ENCODE data around the gene LRRC15.

The LRRC15 gene

DNA sequence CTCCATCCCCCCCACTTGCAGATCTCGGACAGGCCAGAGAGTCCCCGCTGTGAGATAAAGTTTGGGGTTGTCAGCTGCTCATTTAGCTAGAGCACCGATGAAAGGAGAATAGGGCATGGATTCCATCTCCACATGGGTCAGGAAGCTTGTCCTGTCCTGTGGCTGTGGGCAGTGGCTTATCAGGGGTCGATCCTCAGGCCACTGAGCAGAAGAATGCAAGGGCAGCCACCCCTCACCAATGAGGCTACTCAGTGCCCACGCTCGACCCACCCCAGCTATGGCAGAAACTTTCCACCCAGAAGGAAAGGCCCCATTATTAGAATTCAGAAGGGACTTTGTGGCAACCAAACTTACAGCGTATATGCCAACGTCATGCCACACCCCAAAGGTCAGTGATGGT lies 61.7 kb downstream of the LRRC15 start:
- Histone ChIP-seq H4K20me1 (ENCODE audit: insufficient read depth, low read length) (no peaks in the 10 kb centered on the region), H3K4me1 (ENCODE audit: insufficient read depth, low read length, severe bottlenecking) (peaks cover 11% of the 10 kb centered on the region), H3K9me2 (ENCODE audit: low read depth, low read length) (no peaks in the 10 kb centered on the region), H3F3A (ENCODE audit: insufficient read depth, low read length) (no peaks in the 10 kb centered on the region), H2AFZ (ENCODE audit: low read length) (no peak overlapping the region), H3K9me3 (ENCODE audit: low read length) (no peaks in the 10 kb centered on the region), H3K27ac (ENCODE audit: low read depth, low read length, poor library complexity, severe bottlenecking) (no peak overlapping the region), H3K4me2 (ENCODE audit: low read length) (no peak overlapping the region), H3K27me3 (ENCODE audit: insufficient read depth, low read length) (peaks cover 20% of the 10 kb centered on the region; the same call in 1 of the 2 replicates), H3K9ac (ENCODE audit: low read length) (no peak overlapping the region), H3K79me2 (ENCODE audit: insufficient read depth, low read length) (no peaks in the 10 kb centered on the region), H3K36me3 (ENCODE audit: insufficient read depth, low read length) (no peaks in the 10 kb centered on the region), H3K4me3 (ENCODE audit: low read depth, low read length, poor library complexity, severe bottlenecking) (no peak overlapping the region)
- TF ChIP-seq, protein P1, sequence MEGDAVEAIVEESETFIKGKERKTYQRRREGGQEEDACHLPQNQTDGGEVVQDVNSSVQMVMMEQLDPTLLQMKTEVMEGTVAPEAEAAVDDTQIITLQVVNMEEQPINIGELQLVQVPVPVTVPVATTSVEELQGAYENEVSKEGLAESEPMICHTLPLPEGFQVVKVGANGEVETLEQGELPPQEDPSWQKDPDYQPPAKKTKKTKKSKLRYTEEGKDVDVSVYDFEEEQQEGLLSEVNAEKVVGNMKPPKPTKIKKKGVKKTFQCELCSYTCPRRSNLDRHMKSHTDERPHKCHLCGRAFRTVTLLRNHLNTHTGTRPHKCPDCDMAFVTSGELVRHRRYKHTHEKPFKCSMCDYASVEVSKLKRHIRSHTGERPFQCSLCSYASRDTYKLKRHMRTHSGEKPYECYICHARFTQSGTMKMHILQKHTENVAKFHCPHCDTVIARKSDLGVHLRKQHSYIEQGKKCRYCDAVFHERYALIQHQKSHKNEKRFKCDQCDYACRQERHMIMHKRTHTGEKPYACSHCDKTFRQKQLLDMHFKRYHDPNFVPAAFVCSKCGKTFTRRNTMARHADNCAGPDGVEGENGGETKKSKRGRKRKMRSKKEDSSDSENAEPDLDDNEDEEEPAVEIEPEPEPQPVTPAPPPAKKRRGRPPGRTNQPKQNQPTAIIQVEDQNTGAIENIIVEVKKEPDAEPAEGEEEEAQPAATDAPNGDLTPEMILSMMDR (IDR thresholded peaks at IDR 0.05; ENCODE audit: low read length), result no peak
- no peak for TF ChIP-seq EZH2 (IDR thresholded peaks at IDR 0.05; ENCODE audit: borderline replicate concordance, low read length)

- no peak overlapping the region for H3K4me2 ChIP-seq (ENCODE audit: low read length)
- H3K9me2 ChIP-seq (ENCODE audit: low read depth, low read length), result no peaks in the 10 kb centered on the region
- H3K27ac ChIP-seq (ENCODE audit: low read depth, low read length, poor library complexity, severe bottlenecking), result no peak overlapping the region
- H3K4me1 ChIP-seq (ENCODE audit: insufficient read depth, low read length, severe bottlenecking), result peaks cover 11% of the 10 kb centered on the region
- no peaks in the 10 kb centered on the region for H3K79me2 ChIP-seq (ENCODE audit: insufficient read depth, low read length)
- peaks cover 25% of the 10 kb centered on the region; the same call in 1 of the 2 replicates for H3K27me3 ChIP-seq (ENCODE audit: insufficient read depth, low read length)
- H3F3A ChIP-seq (ENCODE audit: insufficient read depth, low read length), result no peaks in the 10 kb centered on the region
- no peak overlapping the region for H3K4me3 ChIP-seq (ENCODE audit: low read depth, low read length, poor library complexity, severe bottlenecking)
- no peaks in the 10 kb centered on the region for H3K36me3 ChIP-seq (ENCODE audit: insufficient read depth, low read length)
- no peaks in the 10 kb centered on the region for H4K20me1 ChIP-seq (ENCODE audit: insufficient read depth, low read length)
- no peaks in the 10 kb centered on the region for H3K9me3 ChIP-seq (ENCODE audit: low read length)
- no peak overlapping the region for H3K9ac ChIP-seq (ENCODE audit: low read length)
- H2AFZ ChIP-seq (ENCODE audit: low read length), result no peak overlapping the region
- TF ChIP-seq EZH2 (IDR thresholded peaks at IDR 0.05; ENCODE audit: borderline replicate concordance, low read length), result no peak
- TF ChIP-seq, protein P1 (IDR thresholded peaks at IDR 0.05; ENCODE audit: low read length), result no peak
Measured at GRCh38 chr3:194306771-194307640, 62.5 kb downstream of the LRRC15 start.

DNA sequence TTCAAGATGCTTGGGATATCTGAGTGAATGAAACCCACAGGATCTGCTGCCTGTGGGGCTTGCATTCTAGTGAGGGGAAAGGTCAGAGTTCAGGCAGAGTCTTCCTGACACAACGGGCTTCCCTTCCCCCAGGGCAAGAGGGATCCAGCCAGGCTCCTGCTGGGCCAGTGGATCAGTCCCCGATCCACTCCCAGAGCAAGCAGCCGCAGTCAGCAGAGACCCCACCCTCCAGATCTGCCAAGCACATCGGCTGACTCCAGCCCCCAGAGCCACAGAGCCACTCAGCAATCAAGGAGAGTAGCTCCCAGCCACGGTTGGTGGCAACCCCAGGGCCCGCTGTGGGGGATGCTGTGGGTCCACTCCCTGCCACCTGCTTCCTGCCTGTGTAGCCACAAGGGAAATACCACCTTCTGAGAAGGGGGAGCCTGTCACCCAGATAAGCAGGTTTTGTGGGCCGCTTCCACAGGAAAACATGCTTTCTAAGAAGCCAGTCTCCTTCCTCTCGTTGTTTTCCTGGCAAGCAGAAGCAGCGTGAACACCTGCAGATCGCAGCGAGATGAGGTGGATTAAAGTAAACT lies 63.3 kb downstream of the LRRC15 start:
- Histone ChIP-seq H3K27me3 (ENCODE audit: insufficient read depth, low read length) (peaks cover 31% of the 10 kb centered on the region; the same call in 1 of the 2 replicates), H3K36me3 (ENCODE audit: insufficient read depth, low read length) (no peaks in the 10 kb centered on the region), H2AFZ (ENCODE audit: low read length) (no peak overlapping the region), H3K9me3 (ENCODE audit: low read length) (no peaks in the 10 kb centered on the region), H3K9ac (ENCODE audit: low read length) (no peak overlapping the region), H3K4me1 (ENCODE audit: insufficient read depth, low read length, severe bottlenecking) (peaks cover 11% of the 10 kb centered on the region), H3K9me2 (ENCODE audit: low read depth, low read length) (no peaks in the 10 kb centered on the region), H3K27ac (ENCODE audit: low read depth, low read length, poor library complexity, severe bottlenecking) (no peak overlapping the region), H3K79me2 (ENCODE audit: insufficient read depth, low read length) (no peaks in the 10 kb centered on the region), H3F3A (ENCODE audit: insufficient read depth, low read length) (no peaks in the 10 kb centered on the region), H4K20me1 (ENCODE audit: insufficient read depth, low read length) (no peaks in the 10 kb centered on the region), H3K4me3 (ENCODE audit: low read depth, low read length, poor library complexity, severe bottlenecking) (no peak overlapping the region), H3K4me2 (ENCODE audit: low read length) (no peak overlapping the region)
- TF ChIP-seq, protein P1 (IDR thresholded peaks at IDR 0.05; ENCODE audit: low read length), result no peak
- TF ChIP-seq EZH2 (IDR thresholded peaks at IDR 0.05; ENCODE audit: borderline replicate concordance, low read length), result no peak

Measured in OCI-LY1 (cell line).